Measurements from ENCODE around the gene CDKL5.

GRCh38 chrX:18464499-18464898 lies 39.1 kb downstream of the CDKL5 start:
- TF ChIP-seq CTCF (IDR thresholded peaks at IDR 0.05; ENCODE audit: insufficient read depth, low read depth, low read length) = no peak
- no peak for TF ChIP-seq EZH2 (IDR thresholded peaks at IDR 0.05; ENCODE audit: insufficient read depth, low read length)
